GM19372 (cell line): ENCODE data around the gene KSR2.

Source experiments
- ATAC-seq: cut with Tn5 transposase; IDR thresholded peaks from one replicate; pipeline ENCODE4 v1.9.1; 2021; ENCODE audit warnings: mild to moderate bottlenecking, low read depth, moderate library complexity; ENCODE audit not compliant: unreplicated experiment

Gene KSR2

DNA sequence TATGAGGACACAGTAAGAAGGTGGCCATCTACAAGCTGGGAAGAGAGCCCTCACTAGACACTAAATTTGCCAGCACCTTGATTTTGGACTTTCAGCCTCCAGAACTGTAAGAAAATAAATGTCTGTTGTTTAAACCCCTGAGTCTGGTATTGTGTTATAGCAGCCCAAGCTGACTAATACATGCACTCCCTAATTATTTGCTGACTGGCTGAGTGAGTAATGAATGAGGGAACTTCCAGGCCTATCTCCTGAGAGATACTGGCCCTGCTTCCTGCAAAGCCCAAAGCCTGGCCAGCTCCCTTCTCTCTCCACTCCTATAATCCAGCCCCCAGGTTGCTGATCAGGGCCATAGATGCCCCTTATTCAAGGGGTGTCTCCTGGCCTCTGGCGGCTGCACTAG is 487.3 kb downstream of the KSR2 start:
- no peak for ATAC-seq

GRCh38 chr12:117476341-117476740 is 492.4 kb downstream of the KSR2 start:
- no peak for ATAC-seq

GRCh38 chr12:117473856-117474255 is 494.9 kb downstream of the KSR2 start:
- ATAC-seq: no peak

DNA sequence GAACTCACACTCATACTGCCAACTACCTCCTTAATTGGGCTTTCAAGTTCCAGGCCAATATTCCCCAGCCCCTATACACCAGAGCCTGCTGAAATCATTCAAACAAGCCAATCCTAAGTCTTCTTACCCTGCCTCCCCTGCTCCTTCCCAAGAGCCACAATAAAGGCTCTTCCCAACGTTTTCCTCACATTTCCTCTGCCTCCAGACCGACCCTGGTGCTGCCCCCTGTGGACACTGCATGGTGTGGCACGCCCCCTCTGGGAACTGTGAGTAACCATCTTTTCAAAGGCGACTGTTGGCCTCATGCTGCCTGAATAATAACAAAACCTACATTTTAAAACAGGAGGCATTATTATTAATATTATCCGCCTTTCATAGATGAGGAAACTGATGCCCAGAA is 495.8 kb downstream of the KSR2 start:
- ATAC-seq: no peak

- no peak for ATAC-seq
These were observed 498.0 kb downstream of the KSR2 start for GRCh38 chr12:117470804-117471203.

DNA sequence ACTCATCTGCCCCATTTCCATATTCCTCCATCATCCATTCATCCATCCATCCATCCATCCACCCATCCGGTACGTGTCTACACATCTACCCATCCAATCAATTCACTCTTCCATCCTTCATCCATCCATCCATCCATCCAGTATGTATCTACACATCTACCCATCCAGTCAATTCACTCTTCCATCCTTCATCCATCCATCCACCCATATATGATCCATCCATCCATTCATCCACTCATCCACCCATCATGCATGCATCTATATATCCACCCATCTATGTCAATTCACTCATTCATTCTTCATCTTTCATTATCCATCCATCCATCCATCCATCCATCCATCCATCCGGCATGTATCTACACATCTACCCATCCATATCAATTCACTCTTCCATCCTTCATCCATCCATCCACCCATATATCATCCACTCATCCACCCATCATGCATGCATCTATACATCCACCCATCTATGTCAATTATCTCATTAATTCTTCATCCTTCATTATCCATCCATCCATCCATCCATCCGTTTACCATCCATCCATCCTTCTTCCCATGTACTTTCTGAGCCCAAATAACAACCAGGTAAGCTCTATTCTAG is 498.8 kb downstream of the KSR2 start:
- no peak for ATAC-seq

GRCh38 chr12:117468016-117468415 is 500.8 kb downstream of the KSR2 start:
- no peak for ATAC-seq

- no peak for ATAC-seq
These were observed 501.2 kb downstream of the KSR2 start for GRCh38 chr12:117467588-117467987.

GRCh38 chr12:117466677-117467362 is 502.0 kb downstream of the KSR2 start:
- no peak for ATAC-seq

GRCh38 chr12:117461732-117462131 is 507.1 kb downstream of the KSR2 start:
- no peak for ATAC-seq

- no peak for ATAC-seq
These were observed 509.6 kb downstream of the KSR2 start for GRCh38 chr12:117459229-117459628.

- no peak for ATAC-seq
These were observed 511.6 kb downstream of the KSR2 start for GRCh38 chr12:117457189-117457588.

- ATAC-seq: no peak
These were observed 512.7 kb downstream of the KSR2 start for GRCh38 chr12:117456076-117456475.

GRCh38 chr12:117453961-117454360 is 514.8 kb downstream of the KSR2 start:
- no peak for ATAC-seq

- no peak for ATAC-seq
These were observed 516.7 kb downstream of the KSR2 start for GRCh38 chr12:117452112-117452511.

- ATAC-seq: no peak
These were observed 518.6 kb downstream of the KSR2 start for GRCh38 chr12:117450209-117450608.

DNA sequence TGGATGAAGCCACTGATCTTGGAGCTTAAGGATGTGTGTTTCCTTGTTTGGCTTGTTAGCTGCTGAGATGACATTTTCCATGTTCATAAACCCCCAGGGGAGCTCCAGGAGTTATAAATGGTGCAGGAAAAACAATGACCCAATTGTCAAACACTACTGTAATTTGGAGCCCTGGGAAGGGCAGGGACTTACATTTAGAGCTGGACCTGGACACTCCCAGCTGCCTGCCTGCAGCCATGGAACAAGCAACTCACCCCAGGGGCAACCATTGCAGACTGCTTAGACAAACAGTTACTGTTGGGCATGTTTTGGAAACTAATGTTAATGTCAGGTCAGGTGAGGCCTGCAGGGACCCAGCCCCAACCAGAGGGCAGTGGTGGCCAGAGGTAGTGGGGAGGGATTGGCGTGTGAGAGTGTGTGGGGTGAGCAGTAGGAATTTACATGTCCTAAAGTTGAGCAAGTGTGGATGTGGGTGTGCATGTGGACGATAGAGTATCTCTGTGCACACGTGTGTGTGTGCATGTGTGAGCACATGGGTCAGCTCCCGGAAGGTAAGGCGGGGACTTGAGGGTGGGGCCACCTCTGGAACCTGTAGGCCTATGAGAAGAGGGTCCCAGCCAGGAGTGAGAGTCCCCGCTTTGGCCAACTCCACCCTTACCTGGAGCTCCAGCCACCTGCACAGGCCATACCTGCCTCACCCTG is 521.0 kb downstream of the KSR2 start:
- ATAC-seq: no peak

DNA sequence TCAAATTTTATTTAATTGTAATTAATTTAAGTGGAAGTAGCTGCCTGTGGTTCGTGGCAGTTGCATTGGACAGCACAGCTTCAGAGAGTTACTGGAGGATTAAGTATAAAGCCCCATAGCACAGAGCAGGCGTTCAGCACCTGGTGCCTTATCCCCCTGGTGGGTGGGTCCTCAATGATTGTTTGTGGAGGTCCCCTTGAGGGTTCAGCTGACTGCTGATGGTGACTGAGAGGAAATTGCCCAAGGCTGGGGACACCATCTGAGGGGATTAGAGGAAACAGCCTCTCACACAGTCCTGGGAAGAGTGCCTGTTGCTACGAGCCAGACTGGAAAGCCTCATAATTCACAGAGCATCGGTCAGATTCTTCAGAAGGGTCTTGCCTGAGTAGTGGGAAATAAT is 524.0 kb downstream of the KSR2 start:
- no peak for ATAC-seq

- no peak for ATAC-seq
These were observed 527.0 kb downstream of the KSR2 start for GRCh38 chr12:117441751-117442150.

DNA sequence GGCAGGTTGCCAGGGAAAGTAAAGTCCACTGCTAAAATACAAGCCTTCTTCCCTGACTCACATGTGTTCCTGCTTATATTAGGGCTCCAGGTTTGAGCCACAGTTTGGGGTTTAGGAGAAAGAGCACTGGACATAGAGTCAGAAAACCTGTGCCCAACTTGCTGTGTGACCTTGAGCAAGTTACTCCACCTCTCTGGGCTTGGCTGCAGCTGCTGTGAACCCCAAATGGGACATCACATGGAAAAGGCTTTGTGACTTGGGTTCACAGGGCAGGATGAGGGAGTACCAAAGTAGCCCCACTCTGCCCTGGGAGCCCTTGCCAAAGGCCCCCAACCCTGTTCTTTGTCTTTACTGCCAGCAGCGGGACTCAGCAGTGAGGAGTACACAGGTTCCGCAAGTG is 528.4 kb downstream of the KSR2 start:
- ATAC-seq: no peak

- no peak for ATAC-seq
These were observed 529.2 kb downstream of the KSR2 start for GRCh38 chr12:117439531-117440001.

DNA sequence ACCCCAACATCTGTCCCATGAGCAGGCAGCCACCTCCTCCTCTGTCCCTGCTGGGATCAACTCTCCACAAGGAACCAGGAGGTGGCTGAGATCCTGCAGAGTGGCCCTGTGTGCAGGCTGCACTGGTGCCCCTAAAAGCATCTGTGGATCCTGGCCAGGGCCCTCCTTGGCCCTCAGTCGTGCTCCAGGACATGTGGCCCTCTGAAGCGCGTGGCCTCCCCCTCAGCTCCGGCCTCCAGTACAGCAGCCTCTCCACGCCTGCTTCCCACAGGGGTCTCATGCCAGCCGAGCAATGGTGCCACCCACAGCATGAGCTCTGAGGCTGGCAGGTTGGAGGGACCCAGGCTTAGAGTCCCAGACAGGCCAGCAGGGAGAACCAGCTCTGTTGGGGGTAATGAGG is 530.0 kb downstream of the KSR2 start:
- no peak for ATAC-seq
